ENCODE results near the gene ILKAP.

DNA sequence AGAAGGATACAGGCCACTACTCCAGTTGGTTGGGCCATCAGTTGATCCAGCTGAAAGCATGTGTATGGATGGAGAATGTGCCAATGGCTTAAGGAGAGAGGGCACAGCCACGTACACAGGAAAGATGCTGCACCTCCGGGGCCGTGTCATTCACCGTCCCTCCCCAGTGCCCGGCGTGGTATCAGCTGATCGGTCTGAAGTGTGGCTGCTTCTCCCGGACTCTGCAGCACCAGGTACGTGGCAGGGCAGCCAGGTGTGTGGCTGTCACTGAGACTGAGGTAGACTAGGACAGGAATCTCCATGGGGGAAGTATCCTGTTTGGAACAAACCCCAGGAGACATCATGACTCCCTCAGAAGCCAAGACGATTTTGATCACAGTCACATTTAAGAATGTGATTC lies 48.9 kb downstream of the ILKAP start:
- TF ChIP-seq, protein P1, sequence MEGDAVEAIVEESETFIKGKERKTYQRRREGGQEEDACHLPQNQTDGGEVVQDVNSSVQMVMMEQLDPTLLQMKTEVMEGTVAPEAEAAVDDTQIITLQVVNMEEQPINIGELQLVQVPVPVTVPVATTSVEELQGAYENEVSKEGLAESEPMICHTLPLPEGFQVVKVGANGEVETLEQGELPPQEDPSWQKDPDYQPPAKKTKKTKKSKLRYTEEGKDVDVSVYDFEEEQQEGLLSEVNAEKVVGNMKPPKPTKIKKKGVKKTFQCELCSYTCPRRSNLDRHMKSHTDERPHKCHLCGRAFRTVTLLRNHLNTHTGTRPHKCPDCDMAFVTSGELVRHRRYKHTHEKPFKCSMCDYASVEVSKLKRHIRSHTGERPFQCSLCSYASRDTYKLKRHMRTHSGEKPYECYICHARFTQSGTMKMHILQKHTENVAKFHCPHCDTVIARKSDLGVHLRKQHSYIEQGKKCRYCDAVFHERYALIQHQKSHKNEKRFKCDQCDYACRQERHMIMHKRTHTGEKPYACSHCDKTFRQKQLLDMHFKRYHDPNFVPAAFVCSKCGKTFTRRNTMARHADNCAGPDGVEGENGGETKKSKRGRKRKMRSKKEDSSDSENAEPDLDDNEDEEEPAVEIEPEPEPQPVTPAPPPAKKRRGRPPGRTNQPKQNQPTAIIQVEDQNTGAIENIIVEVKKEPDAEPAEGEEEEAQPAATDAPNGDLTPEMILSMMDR (IDR thresholded peaks at IDR 0.05; ENCODE audit: low read length) = no peak
- TF ChIP-seq EZH2 (IDR thresholded peaks at IDR 0.05; ENCODE audit: borderline replicate concordance, low read length) = no peak
